Endothelial cell of umbilical vein (primary cell): Measurements from ENCODE around the gene SEMA3A.

Experiments
- CTCF ChIP-seq, 2 donors: IDR thresholded peaks; 1 replicate in 1 of 2; 2 replicates in 1 of 2; pipeline ENCODE4 v1.5.1; 2011; ENCODE audit warnings: low read length in 2 of 2, mild to moderate bottlenecking in 2 of 2, moderate library complexity in 2 of 2, control low read depth in 1 of 2, inconsistent platforms in 1 of 2, low read depth in 1 of 2; ENCODE audit not compliant: insufficient read depth in 1 of 2; ENCODE audit errors: extremely low read depth in 1 of 2
- EZH2 ChIP-seq: IDR thresholded peaks from 2 replicates; pipeline ENCODE4 v1.6.1; 2012; ENCODE audit warnings: borderline replicate concordance, low read depth, mild to moderate bottlenecking, moderate library complexity, low read length, inconsistent platforms; ENCODE audit not compliant: severe bottlenecking
- POLR2A ChIP-seq: IDR thresholded peaks from 2 replicates; pipeline ENCODE4 v1.6.1; 2012; ENCODE audit warnings: low read depth, mild to moderate bottlenecking, control low read depth, low read length

- TF ChIP-seq CTCF (IDR thresholded peaks at IDR 0.05; ENCODE audit: extremely low read depth in 1 of 2, insufficient read depth in 1 of 2, low read depth in 1 of 2, low read length in 2 of 2) (no peak), POLR2A (no peak), EZH2 (no peak)
These were observed 117.3 kb downstream of the SEMA3A start for GRCh38 chr7:84077336-84077735.
